MM.1S (cell line): Measurements from ENCODE around the gene SEPTIN1.

ENCODE experiments used
- DNase-seq: peaks from one replicate; pipeline ENCODE4 v3.0.0-alpha.2; 2015
- H2AFZ ChIP-seq: fragments of 300-600 bp; sonication (generic); 2 replicates; pipeline ENCODE4 v1.6.0; 2016; ENCODE audit warnings: antibody characterized with exemption, low read length
- H3F3A ChIP-seq: fragments of 300-600 bp; sonication (generic); 2 replicates; pipeline ENCODE4 v1.6.1; 2016; ENCODE audit warnings: mild to moderate bottlenecking, antibody characterized with exemption, low read length, moderate library complexity, mixed read lengths; ENCODE audit not compliant: insufficient read depth
- H3K27ac ChIP-seq: fragments of 300-600 bp; sonication (generic); 2 replicates; pipeline ENCODE4 v1.5.1; 2016; ENCODE audit warnings: mild to moderate bottlenecking, low read length
- H3K27me3 ChIP-seq: fragments of 300-600 bp; sonication (generic); replicated peaks from 2 replicates; pipeline ENCODE4 v1.6.0; 2016; ENCODE audit warnings: low read length; ENCODE audit not compliant: insufficient read depth
- H3K36me3 ChIP-seq: fragments of 300-600 bp; sonication (generic); replicated peaks from 2 replicates; pipeline ENCODE4 v1.6.1; 2016; ENCODE audit warnings: mild to moderate bottlenecking, low read length, mixed read lengths; ENCODE audit not compliant: insufficient read depth
- H3K4me1 ChIP-seq: fragments of 300-600 bp; sonication (generic); 2 replicates; pipeline ENCODE4 v1.6.1; 2016; ENCODE audit warnings: low read length, mixed read lengths
- H3K4me2 ChIP-seq: fragments of 300-600 bp; sonication (generic); 2 replicates; pipeline ENCODE4 v1.6.0; 2016; ENCODE audit warnings: low read depth, low read length
- H3K4me3 ChIP-seq: fragments of 300-600 bp; sonication (generic); 2 replicates; pipeline ENCODE4 v1.5.1; 2016; ENCODE audit warnings: low read length, mixed read lengths
- H3K79me2 ChIP-seq: fragments of 300-600 bp; sonication (generic); 2 replicates; pipeline ENCODE4 v1.6.1; 2016; ENCODE audit warnings: mixed run types, low read length, mixed read lengths
- H3K9ac ChIP-seq: fragments of 300-600 bp; sonication (generic); 2 replicates; pipeline ENCODE4 v1.6.1; 2016; ENCODE audit warnings: low read length, mixed read lengths
- H3K9me2 ChIP-seq: fragments of 300-600 bp; sonication (generic); replicated peaks from 2 replicates; pipeline ENCODE4 v1.6.1; 2016; ENCODE audit warnings: mild to moderate bottlenecking, low read length, mixed read lengths; ENCODE audit not compliant: insufficient read depth
- H3K9me3 ChIP-seq: fragments of 300-600 bp; sonication (generic); replicated peaks from 2 replicates; pipeline ENCODE4 v1.6.1; 2016; ENCODE audit warnings: mild to moderate bottlenecking, low read length, mixed read lengths; ENCODE audit not compliant: insufficient read depth
- H4K20me1 ChIP-seq: fragments of 300-600 bp; sonication (generic); 2 replicates; pipeline ENCODE4 v1.6.1; 2016; ENCODE audit warnings: mild to moderate bottlenecking, low read length, moderate library complexity, mixed read lengths; ENCODE audit not compliant: insufficient read depth
- CTCF ChIP-seq: fragments of 300-600 bp; sonication (generic); IDR thresholded peaks from 2 replicates; pipeline ENCODE4 v1.5.1; 2016; ENCODE audit warnings: antibody characterized with exemption, low read length, mixed read lengths
- EZH2 ChIP-seq: fragments of 300-600 bp; sonication (generic); optimal IDR thresholded peaks from 2 replicates; pipeline ENCODE3; 2017; ENCODE audit warnings: low read depth, mild to moderate bottlenecking, antibody characterized with exemption, low read length, mixed read lengths
- EZH2phosphoT487 ChIP-seq: fragments of 300-600 bp; sonication (generic); IDR thresholded peaks from 2 replicates; pipeline ENCODE4 v1.6.1; 2018; ENCODE audit warnings: antibody characterized with exemption, low read length

SEPTIN1 gene

GRCh38 chr16:30380072-30380802 lies 2.1 kb downstream of the SEPTIN1 start:
- H3K4me3 ChIP-seq, result no peak overlapping the region

GRCh38 chr16:30379158-30379783 lies 3.1 kb downstream of the SEPTIN1 start:
- H3K27me3 ChIP-seq, result no peaks in the 10 kb centered on the region
- no peaks in the 10 kb centered on the region for H3K9me2 ChIP-seq
- peaks cover 36% of the 10 kb centered on the region for H3K79me2 ChIP-seq
- H3K4me1 ChIP-seq, result peaks cover 34% of the 10 kb centered on the region
- H3K9ac ChIP-seq, result peak overlapping the region; percentile 93
- peak overlapping the region; percentile 85 for H3K4me3 ChIP-seq
- H3F3A ChIP-seq, result peaks cover 35% of the 10 kb centered on the region
- H3K36me3 ChIP-seq, result no peaks in the 10 kb centered on the region
- no peak for DNase-seq
- no peaks in the 10 kb centered on the region for H4K20me1 ChIP-seq
- H3K27ac ChIP-seq, result peak overlapping the region; percentile 98
- H3K4me2 ChIP-seq, result peak overlapping the region; percentile 93
- TF ChIP-seq EZH2, result no peak
- TF ChIP-seq CTCF, result no peak
- TF ChIP-seq EZH2phosphoT487, result no peak
- no peaks in the 10 kb centered on the region for H3K9me3 ChIP-seq
- H2AFZ ChIP-seq, result no peak overlapping the region; the same call in 1 of the 2 replicates

More at GRCh38 chr16:30380072-30380802, 2.1 kb downstream of the SEPTIN1 start:
- Histone ChIP-seq H3F3A (peaks cover 35% of the 10 kb centered on the region), H3K27ac (no peak overlapping the region; the same call in 1 of the 2 replicates), H3K9ac (no peak overlapping the region), H3K9me2 (no peaks in the 10 kb centered on the region), H3K4me2 (no peak overlapping the region), H3K27me3 (no peaks in the 10 kb centered on the region), H3K4me1 (peaks cover 34% of the 10 kb centered on the region), H3K9me3 (no peaks in the 10 kb centered on the region), H2AFZ (no peak overlapping the region), H3K36me3 (no peaks in the 10 kb centered on the region), H3K79me2 (peaks cover 36% of the 10 kb centered on the region), H4K20me1 (no peaks in the 10 kb centered on the region)
- TF ChIP-seq EZH2phosphoT487 (no peak), CTCF (no peak), EZH2 (no peak)
- no peak for DNase-seq

GRCh38 chr16:30378236-30379157 lies 3.9 kb downstream of the SEPTIN1 start:
- peak overlapping the region; percentile 43; the same call in 1 of the 2 replicates for H2AFZ ChIP-seq
- H3F3A ChIP-seq, result peaks cover 35% of the 10 kb centered on the region
- peaks cover 36% of the 10 kb centered on the region for H3K79me2 ChIP-seq
- peak; percentile 98 for DNase-seq
- peak overlapping the region; percentile 85 for H3K4me3 ChIP-seq
- no peaks in the 10 kb centered on the region for H3K9me2 ChIP-seq
- peak overlapping the region; percentile 93 for H3K9ac ChIP-seq
- H3K4me2 ChIP-seq, result peak overlapping the region; percentile 95
- H3K36me3 ChIP-seq, result no peaks in the 10 kb centered on the region
- no peaks in the 10 kb centered on the region for H3K27me3 ChIP-seq
- TF ChIP-seq EZH2phosphoT487 (no peak), EZH2 (no peak), CTCF (no peak; the same call in 1 of the 2 replicates)
- H4K20me1 ChIP-seq, result no peaks in the 10 kb centered on the region
- no peaks in the 10 kb centered on the region for H3K9me3 ChIP-seq
- H3K27ac ChIP-seq, result peak overlapping the region; percentile 98
- peaks cover 34% of the 10 kb centered on the region for H3K4me1 ChIP-seq
